A549 (cell line): ENCODE results near the gene ATP6V1A. TPM values are rescaled to one million over a fixed set of nuclear protein-coding genes. Genes with fewer than 3 reads are reported as not detected.

ENCODE experiments used
- ATAC-seq, 2 experiments: fragments of 200-7000 bp in 1 of 2; fragments of >200 bp in 1 of 2; cut with Nextera tagmentation in 1 of 2; cut with Tn5 transposase in 1 of 2; 3 replicates each; pipeline versions ENCODE4 v1.8.0 to v1.9.1; 2018 to 2020; ENCODE audit warnings: mild to moderate bottlenecking in 1 of 2, moderate library complexity in 1 of 2
- CTCF ChIA-PET: fragments of 300-600 bp; sonication (Branson Sonifier 250); formaldehyde crosslinking; extraction: SDS; loops from one replicate; lab custom pipeline; 2021; ENCODE audit warnings: antibody characterized with exemption, inconsistent platforms; lab: Yijun Ruan, JAX
- POLR2A ChIA-PET: fragments of 350-600 bp; formaldehyde crosslinking; extraction: SDS; loops from one replicate; lab custom pipeline; 2021; ENCODE audit warnings: antibody characterized with exemption, inconsistent platforms; lab: Yijun Ruan, JAX
- DNase-seq, 2 experiments: peaks; one replicate each; pipeline versions ENCODE4 v3.0.0 to v3.0.0-alpha.2; 2011 to 2016; ENCODE audit warnings: low read depth in 1 of 2, low spot score in 1 of 2
- FAIRE-seq: peaks from 2 replicates; lab custom pipeline; 2011; peaks lifted over from hg19 to GRCh38; lab: Jason Lieb, UNC
- H3K27ac ChIP-seq, 2 experiments: fragments of >200 bp; sonication (Bioruptor Twin); formaldehyde crosslinking; 3 replicates each; pipeline ENCODE4 v1.5.1; 2016 to 2017
- H3K4me1 ChIP-seq: fragments of >200 bp; sonication (Bioruptor Twin); formaldehyde crosslinking; 3 replicates; pipeline ENCODE4 v1.6.1; 2016
- H3K4me2 ChIP-seq: fragments of >200 bp; sonication (Bioruptor Twin); formaldehyde crosslinking; 3 replicates; pipeline ENCODE4 v1.6.1; 2016
- H3K4me3 ChIP-seq: fragments of >200 bp; sonication (Bioruptor Twin); formaldehyde crosslinking; 3 replicates; pipeline ENCODE4 v1.5.1; 2016
- H3K9me3 ChIP-seq: fragments of >200 bp; sonication (Bioruptor Twin); formaldehyde crosslinking; 3 replicates; pipeline ENCODE4 v1.6.1; 2016
- CBX8 ChIP-seq: fragments of 200-600 bp; sonication (generic); IDR thresholded peaks from 2 replicates; pipeline ENCODE4 v1.6.1; 2016
- CEBPB ChIP-seq, 2 experiments: fragments of >200 bp in 1 of 2; sonication (Bioruptor Twin) in 1 of 2; formaldehyde crosslinking in 1 of 2; IDR thresholded peaks; 2 replicates each; pipeline ENCODE4 v1.6.1; 2012 to 2016
- CHD2 ChIP-seq: fragments of 150-350 bp; IDR thresholded peaks from 2 replicates; pipeline ENCODE4 v1.6.1; 2014; ENCODE audit warnings: low read length; ENCODE audit not compliant: partially characterized antibody
- CHD4 ChIP-seq: fragments of 200-600 bp; sonication (generic); IDR thresholded peaks from 2 replicates; pipeline ENCODE4 v1.6.1; 2016; ENCODE audit warnings: antibody characterized with exemption, mild to moderate bottlenecking, borderline replicate concordance
- FOSL2 ChIP-seq, 2 experiments: fragments of 450-650 bp in 1 of 2; fragments of >200 bp in 1 of 2; sonication (Bioruptor Twin) in 1 of 2; formaldehyde crosslinking; IDR thresholded peaks; 2 replicates each; pipeline versions ENCODE4 v1.5.0 to v1.6.1; 2016 to 2020; ENCODE audit warnings: mild to moderate bottlenecking in 1 of 2, moderate library complexity in 1 of 2
- FOXS1 ChIP-seq: fragments of 250-450 bp; sonication (Bioruptor Pico); IDR thresholded peaks from 2 replicates; pipeline ENCODE4 v1.5.0; 2020; ENCODE audit warnings: mild to moderate bottlenecking, moderate library complexity
- GATA3 ChIP-seq: IDR thresholded peaks from 2 replicates; pipeline ENCODE4 v1.6.1; 2012; ENCODE audit warnings: borderline replicate concordance
- HEYL ChIP-seq: fragments of 250-450 bp; sonication (Bioruptor Pico); IDR thresholded peaks from 2 replicates; pipeline ENCODE4 v1.8.0; 2021; ENCODE audit warnings: mild to moderate bottlenecking, moderate library complexity
- HOXA7 ChIP-seq: fragments of 250-450 bp; sonication (Bioruptor Pico); IDR thresholded peaks from 2 replicates; pipeline ENCODE4 v1.5.0; 2020; ENCODE audit warnings: mild to moderate bottlenecking, moderate library complexity
- HOXB5 ChIP-seq: fragments of 250-450 bp; sonication (Bioruptor Pico); IDR thresholded peaks from 2 replicates; pipeline ENCODE4 v1.5.0; 2020; ENCODE audit warnings: mild to moderate bottlenecking, moderate library complexity
- JUNB ChIP-seq: fragments of >200 bp; sonication (Bioruptor Twin); formaldehyde crosslinking; IDR thresholded peaks from 2 replicates; pipeline ENCODE4 v1.6.1; 2016
- KDM5A ChIP-seq: fragments of 200-600 bp; sonication (generic); IDR thresholded peaks from 2 replicates; pipeline ENCODE4 v1.6.1; 2016; ENCODE audit warnings: antibody characterized with exemption, mild to moderate bottlenecking
- NFE2L2 ChIP-seq: fragments of 150-350 bp; conservative IDR thresholded peaks from 2 replicates; pipeline ENCODE4 v1.6.1; 2014; ENCODE audit warnings: low read length
- NPAS2 ChIP-seq: fragments of 250-450 bp; sonication (Bioruptor Pico); IDR thresholded peaks from 2 replicates; pipeline ENCODE4 v1.8.0; 2022; ENCODE audit warnings: mild to moderate bottlenecking, moderate library complexity, borderline replicate concordance
- PHF8 ChIP-seq: fragments of 200-600 bp; sonication (generic); IDR thresholded peaks from 2 replicates; pipeline ENCODE4 v1.6.1; 2016; ENCODE audit warnings: low read depth, mild to moderate bottlenecking, antibody characterized with exemption, moderate library complexity, borderline replicate concordance
- RAD21 ChIP-seq, 2 experiments: fragments of >200 bp in 1 of 2; sonication (Bioruptor Twin) in 1 of 2; formaldehyde crosslinking in 1 of 2; IDR thresholded peaks in 1 of 2; conservative IDR thresholded peaks in 1 of 2; 2 replicates in 1 of 2; 3 replicates in 1 of 2; pipeline ENCODE4 v1.6.1; 2012 to 2018; ENCODE audit warnings: inconsistent platforms in 1 of 2
- RARB ChIP-seq: fragments of 250-450 bp; sonication (Bioruptor Pico); IDR thresholded peaks from 2 replicates; pipeline ENCODE4 v1.8.0; 2021; ENCODE audit warnings: mild to moderate bottlenecking, moderate library complexity
- RFX5 ChIP-seq: fragments of 450-650 bp; IDR thresholded peaks from 2 replicates; pipeline ENCODE4 v1.7.1; 2014; ENCODE audit warnings: antibody characterized with exemption, mild to moderate bottlenecking, moderate library complexity
- TFCP2L1 ChIP-seq: fragments of 250-450 bp; sonication (Bioruptor Pico); IDR thresholded peaks from 2 replicates; pipeline ENCODE4 v1.5.0; 2021; ENCODE audit warnings: mild to moderate bottlenecking
- ZSCAN20 ChIP-seq: fragments of 250-450 bp; sonication (Bioruptor Pico); IDR thresholded peaks from 2 replicates; pipeline ENCODE4 v1.8.0; 2022; ENCODE audit warnings: mild to moderate bottlenecking, moderate library complexity
- WGBS: methylation state at CpG from one replicate; pipeline ENCODE4 v1.1.6; 2017; ENCODE audit errors: missing lambda C conversion rate; 5-methylcytosine and 5-hydroxymethylcytosine counted together
- polyA minus RNA-seq: library from RNA; depleted of rRNA, polyadenylated mRNA; stranded (reverse); fragments of >200 nt; gene quantifications from 2 replicates; pipeline ENCODE4 v1.2.3, GENCODE V29; 2011; rRNA and poly(A)+ RNA removed
- polyA plus RNA-seq, 4 experiments: library from polyadenylated mRNA; depleted of rRNA in 3 of 4; stranded (reverse); fragments of >200 nt; fragmentation: RNase III in 1 of 4; extraction: RNeasy Plus Mini Kit Qiagen cat#74134 plus additional on column Dnase treatment in 1 of 4; gene quantifications; 2 replicates in 3 of 4; 3 replicates in 1 of 4; pipeline ENCODE4 v1.2.3, GENCODE V29; 2011 to 2017
- TF ChIP-seq, protein P1 (sequence below): IDR thresholded peaks from 2 replicates; pipeline ENCODE4 v1.6.1; 2012
- TF ChIP-seq, protein P2 (sequence below): fragments of 450-650 bp; IDR thresholded peaks from 2 replicates; pipeline ENCODE4 v1.6.1; 2014; ENCODE audit warnings: antibody characterized with exemption
- TF ChIP-seq, protein P3 (sequence below): IDR thresholded peaks from 2 replicates; pipeline ENCODE4 v1.6.1; 2012; ENCODE audit warnings: low read depth, borderline replicate concordance
- TF ChIP-seq, protein P4 (sequence below): fragments of >200 bp; sonication (Bioruptor Twin); formaldehyde crosslinking; IDR thresholded peaks from 2 replicates; pipeline ENCODE4 v1.6.1; 2016
- TF ChIP-seq, protein P5 (sequence below): IDR thresholded peaks from 2 replicates; pipeline ENCODE4 v1.6.1; 2012
- TF ChIP-seq, protein P6 (sequence below): fragments of >200 bp; sonication (Bioruptor Twin); formaldehyde crosslinking; IDR thresholded peaks from 3 replicates; pipeline ENCODE4 v1.6.1; 2016
- TF ChIP-seq, protein P7 (sequence below): fragments of 250-450 bp; sonication (Bioruptor Pico); IDR thresholded peaks from 2 replicates; pipeline ENCODE4 v1.5.0; 2020; ENCODE audit warnings: low read depth, mild to moderate bottlenecking, moderate library complexity

ATP6V1A gene
- polyA plus RNA-seq (2011; rRNA removed) (37.5 and 39.8 TPM in 2 replicates), polyA plus RNA-seq (2017; fragmentation: RNase III; extraction: RNeasy Plus Mini Kit Qiagen cat#74134 plus additional on column Dnase treatment) (22.6 to 23.4 TPM (median 23.2 TPM) in 3 replicates), polyA minus RNA-seq (35.1 and 38.1 TPM in 2 replicates)
- polyA plus RNA-seq (2012; cell fraction: cytosol; rRNA removed): 6.6 and 7.6 TPM in 2 replicates
- polyA plus RNA-seq (2012; cell fraction: nucleus; rRNA removed): 4.4 and 6.1 TPM in 2 replicates

DNA sequence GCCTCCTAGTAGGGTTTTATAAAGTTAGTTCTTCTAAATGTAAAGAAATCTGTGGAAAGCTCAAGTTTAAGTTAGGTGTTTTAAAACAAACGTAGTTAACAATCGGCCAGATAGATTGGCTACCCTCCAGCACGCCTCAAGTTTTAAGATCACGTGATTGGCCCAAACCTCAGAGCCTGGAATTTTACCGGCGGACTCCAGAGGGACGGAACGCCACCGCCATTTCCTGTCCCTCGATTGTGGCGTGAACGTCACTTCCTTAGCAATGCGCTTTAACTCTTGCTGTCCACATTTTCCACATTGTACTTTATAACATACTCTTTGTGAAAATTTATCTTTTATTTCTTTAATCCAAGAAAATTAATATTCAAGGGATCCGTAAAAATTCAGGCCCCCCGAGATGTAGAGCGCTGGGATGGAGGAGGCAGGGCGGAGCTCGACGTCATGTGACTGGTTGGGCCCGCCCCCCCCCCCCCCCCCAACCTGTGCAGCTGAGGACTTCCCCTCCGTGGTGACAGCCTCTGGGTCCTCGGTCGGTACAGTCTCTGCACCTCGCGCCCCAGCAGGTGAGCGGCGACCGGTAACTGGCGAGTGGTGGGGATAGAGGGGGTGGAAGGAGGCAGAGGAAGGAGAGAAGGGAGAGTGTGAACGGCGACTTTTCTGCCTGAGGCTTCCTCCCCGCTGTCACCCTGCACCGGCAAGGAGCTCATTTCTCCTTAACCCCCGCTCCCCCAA lies at the start of gene ATP6V1A:
Gene ATP6V1A, plus strand, starts transcription at position 488 of the 735 bp plus-strand sequence. CDS start 31,719 bp downstream, outside the sequence.
- WGBS: 2% methylated on average over 33 of the region's 34 CpGs
- Histone ChIP-seq H3K9me3 (no peaks in the 10 kb centered on the region), H3K27ac (peak within 1 kb of the TSS; percentile 96 to 99), H3K4me3 (peak within 1 kb of the TSS; percentile 70), H3K4me2 (peak within 1 kb of the TSS; percentile 86), H3K4me1 (peaks cover 33% of the 10 kb centered on the region)
- ATAC-seq (peak; percentile 68 to 74), FAIRE-seq (no peak), DNase-seq (peak; percentile 84 to 97)
- CTCF ChIA-PET: interaction anchor here (1.0 to 2.2 kb wide), 5 partner anchors 10 to 166 kb away, joined by 3 to 38 read pairs (median 6); no protein-coding TSS in a partner anchor
- POLR2A ChIA-PET: interaction anchor here (0.5 to 4.4 kb wide), 9 partner anchors 19 to 1649 kb away, joined by 3 to 23 read pairs (median 4); partner anchors contain the start of genes CCDC191, QTRT2, SPICE1 and USF3
- TF ChIP-seq HOXA7 (CRISPR knock-in tag) (peak; percentile 27; the same call in 1 of the 2 replicates), NFE2L2 (no peak), KDM5A (peak; percentile 37; the same call in 1 of the 2 replicates), CEBPB (IDR thresholded peaks at IDR 0.05) (no peak), RAD21 (conservative IDR thresholded peaks at IDR 0.05 in 1 of 2, IDR thresholded peaks at IDR 0.05 in 1 of 2) (no peak), JUNB (no peak), FOSL2 (IDR thresholded peaks at IDR 0.05) (no peak), FOSL2 (CRISPR knock-in tag; IDR thresholded peaks at IDR 0.05) (peak; percentile 2; the same call in 1 of the 2 replicates), ZSCAN20 (CRISPR knock-in tag) (peak; percentile 35; the same call in 1 of the 2 replicates), PHF8 (peak; percentile 27; the same call in 1 of the 2 replicates), CHD2 (no peak), NPAS2 (no peak), RARB (CRISPR knock-in tag) (peak; percentile 83), CHD4 (no peak), HEYL (CRISPR knock-in tag) (0 out of 2 replicates have a peak, but pooled peaks have one; percentile 29), HOXB5 (CRISPR knock-in tag) (peak; percentile 78; the same call in 1 of the 2 replicates), TFCP2L1 (CRISPR knock-in tag) (0 out of 2 replicates have a peak, but pooled peaks have one; percentile 8), GATA3 (peak; percentile 26; the same call in 1 of the 2 replicates), FOXS1 (CRISPR knock-in tag) (peak; percentile 41; the same call in 1 of the 2 replicates), CBX8 (no peak), RFX5 (no peak)
- TF ChIP-seq, protein P1, sequence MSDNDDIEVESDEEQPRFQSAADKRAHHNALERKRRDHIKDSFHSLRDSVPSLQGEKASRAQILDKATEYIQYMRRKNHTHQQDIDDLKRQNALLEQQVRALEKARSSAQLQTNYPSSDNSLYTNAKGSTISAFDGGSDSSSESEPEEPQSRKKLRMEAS: peak; percentile 61; the same call in 1 of the 2 replicates
- TF ChIP-seq, protein P2, sequence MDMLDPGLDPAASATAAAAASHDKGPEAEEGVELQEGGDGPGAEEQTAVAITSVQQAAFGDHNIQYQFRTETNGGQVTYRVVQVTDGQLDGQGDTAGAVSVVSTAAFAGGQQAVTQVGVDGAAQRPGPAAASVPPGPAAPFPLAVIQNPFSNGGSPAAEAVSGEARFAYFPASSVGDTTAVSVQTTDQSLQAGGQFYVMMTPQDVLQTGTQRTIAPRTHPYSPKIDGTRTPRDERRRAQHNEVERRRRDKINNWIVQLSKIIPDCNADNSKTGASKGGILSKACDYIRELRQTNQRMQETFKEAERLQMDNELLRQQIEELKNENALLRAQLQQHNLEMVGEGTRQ: peak; percentile 95
- TF ChIP-seq, protein P3, sequence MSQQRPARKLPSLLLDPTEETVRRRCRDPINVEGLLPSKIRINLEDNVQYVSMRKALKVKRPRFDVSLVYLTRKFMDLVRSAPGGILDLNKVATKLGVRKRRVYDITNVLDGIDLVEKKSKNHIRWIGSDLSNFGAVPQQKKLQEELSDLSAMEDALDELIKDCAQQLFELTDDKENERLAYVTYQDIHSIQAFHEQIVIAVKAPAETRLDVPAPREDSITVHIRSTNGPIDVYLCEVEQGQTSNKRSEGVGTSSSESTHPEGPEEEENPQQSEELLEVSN: peak; percentile 67
- TF ChIP-seq, protein P4, sequence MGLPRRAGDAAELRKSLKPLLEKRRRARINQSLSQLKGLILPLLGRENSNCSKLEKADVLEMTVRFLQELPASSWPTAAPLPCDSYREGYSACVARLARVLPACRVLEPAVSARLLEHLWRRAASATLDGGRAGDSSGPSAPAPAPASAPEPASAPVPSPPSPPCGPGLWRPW: no peak
- TF ChIP-seq, protein P5, sequence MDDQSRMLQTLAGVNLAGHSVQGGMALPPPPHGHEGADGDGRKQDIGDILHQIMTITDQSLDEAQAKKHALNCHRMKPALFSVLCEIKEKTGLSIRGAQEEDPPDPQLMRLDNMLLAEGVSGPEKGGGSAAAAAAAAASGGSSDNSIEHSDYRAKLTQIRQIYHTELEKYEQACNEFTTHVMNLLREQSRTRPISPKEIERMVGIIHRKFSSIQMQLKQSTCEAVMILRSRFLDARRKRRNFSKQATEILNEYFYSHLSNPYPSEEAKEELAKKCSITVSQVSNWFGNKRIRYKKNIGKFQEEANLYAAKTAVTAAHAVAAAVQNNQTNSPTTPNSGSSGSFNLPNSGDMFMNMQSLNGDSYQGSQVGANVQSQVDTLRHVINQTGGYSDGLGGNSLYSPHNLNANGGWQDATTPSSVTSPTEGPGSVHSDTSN: no peak
- TF ChIP-seq, protein P6, sequence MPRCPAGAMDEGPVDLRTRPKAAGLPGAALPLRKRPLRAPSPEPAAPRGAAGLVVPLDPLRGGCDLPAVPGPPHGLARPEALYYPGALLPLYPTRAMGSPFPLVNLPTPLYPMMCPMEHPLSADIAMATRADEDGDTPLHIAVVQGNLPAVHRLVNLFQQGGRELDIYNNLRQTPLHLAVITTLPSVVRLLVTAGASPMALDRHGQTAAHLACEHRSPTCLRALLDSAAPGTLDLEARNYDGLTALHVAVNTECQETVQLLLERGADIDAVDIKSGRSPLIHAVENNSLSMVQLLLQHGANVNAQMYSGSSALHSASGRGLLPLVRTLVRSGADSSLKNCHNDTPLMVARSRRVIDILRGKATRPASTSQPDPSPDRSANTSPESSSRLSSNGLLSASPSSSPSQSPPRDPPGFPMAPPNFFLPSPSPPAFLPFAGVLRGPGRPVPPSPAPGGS: peak; percentile 10; the same call in 1 of the 3 replicates
- TF ChIP-seq, protein P7, sequence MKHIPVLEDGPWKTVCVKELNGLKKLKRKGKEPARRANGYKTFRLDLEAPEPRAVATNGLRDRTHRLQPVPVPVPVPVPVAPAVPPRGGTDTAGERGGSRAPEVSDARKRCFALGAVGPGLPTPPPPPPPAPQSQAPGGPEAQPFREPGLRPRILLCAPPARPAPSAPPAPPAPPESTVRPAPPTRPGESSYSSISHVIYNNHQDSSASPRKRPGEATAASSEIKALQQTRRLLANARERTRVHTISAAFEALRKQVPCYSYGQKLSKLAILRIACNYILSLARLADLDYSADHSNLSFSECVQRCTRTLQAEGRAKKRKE (CRISPR knock-in tag): 0 out of 2 replicates have a peak, but pooled peaks have one; percentile 42
